Stimulated activated CD8-positive, alpha-beta memory T cell treated with anti-CD3 and anti-CD28 coated beads, Interleukin-15, amount 100 ng/mL, for 48 hours (primary cell): Measurements from ENCODE around the gene GANAB.
"Not testable (repeated sequence)": the region's sequence is repeated elsewhere in the genome, so short reads cannot be mapped to it uniquely, and the experiment has no call there.

Source experiments
- DNase-seq, 2 donors: peaks; one replicate each; pipeline ENCODE4 v3.0.0-alpha.2; 2020; ENCODE audit warnings: low read depth in 2 of 2

The GANAB gene

GRCh38 chr11:62621567-62622470, 24.6 kb downstream of the GANAB start, which contains the start of gene B3GAT3:
TSS of gene B3GAT3 (minus strand) at chr11:62621986. CDS start at chr11:62621947, 39 bp downstream.
- DNase-seq = peak; percentile 98

GRCh38 chr11:62621027-62621566, 25.3 kb downstream of the GANAB start:
- DNase-seq = no peak

- DNase-seq = not testable (repeated sequence)
Observed at GRCh38 chr11:62616957-62617356, 29.5 kb downstream of the GANAB start.

GRCh38 chr11:62615521-62615920, 30.9 kb downstream of the GANAB start:
- no peak for DNase-seq

- peak in 1 of 2 donors; percentile 28 for DNase-seq
Observed at GRCh38 chr11:62614275-62614674, 32.1 kb downstream of the GANAB start.

GRCh38 chr11:62613291-62613778, 33.1 kb downstream of the GANAB start:
- DNase-seq = no peak

- peak; percentile 80 for DNase-seq
Observed at GRCh38 chr11:62612366-62613290, 33.8 kb downstream of the GANAB start, which contains the start of the genes EML3 and ROM1. TSS of gene EML3 (minus strand) at chr11:62612775. CDS start at chr11:62612457, 318 bp downstream. TSS of gene ROM1 (plus strand) at chr11:62613257. CDS start at chr11:62613282, 25 bp downstream.

GRCh38 chr11:62611705-62612365, 34.6 kb downstream of the GANAB start:
- DNase-seq = peak in 1 of 2 donors; percentile 44

- no peak for DNase-seq
Observed at GRCh38 chr11:62610814-62611704, 35.4 kb downstream of the GANAB start.

- DNase-seq = no peak
Observed at GRCh38 chr11:62610403-62610802, 36.0 kb downstream of the GANAB start.

- no peak for DNase-seq
Observed at GRCh38 chr11:62608776-62609175, 37.6 kb downstream of the GANAB start.

GRCh38 chr11:62607714-62608113, 38.7 kb downstream of the GANAB start:
- no peak for DNase-seq

- DNase-seq = no peak
Observed at GRCh38 chr11:62605902-62606301, 40.5 kb downstream of the GANAB start.

- no peak for DNase-seq
Observed at GRCh38 chr11:62605467-62605866, 40.9 kb downstream of the GANAB start.

GRCh38 chr11:62604460-62605120, 41.8 kb downstream of the GANAB start:
- DNase-seq = no peak

- no peak for DNase-seq
Observed at GRCh38 chr11:62603776-62604299, 42.6 kb downstream of the GANAB start.

GRCh38 chr11:62603072-62603408, 43.4 kb downstream of the GANAB start:
- DNase-seq = no peak

GRCh38 chr11:62602141-62603071, 44.0 kb downstream of the GANAB start:
- DNase-seq = peak in 1 of 2 donors; percentile 27
